Fibroblast of lung (primary cell): ENCODE data around the gene ARHGAP6. TPM values are rescaled to one million over a fixed set of nuclear protein-coding genes. Genes with fewer than 3 reads are reported as not detected.
A peak's percentile ranks its signal among the peaks of the same experiment; 100 is the strongest.

Experiments used
- DNase-seq, 2 donors: peaks; one replicate each; pipeline versions ENCODE4 v3.0.0 to v3.0.0-alpha.2; 2010; ENCODE audit warnings: low read depth in 2 of 2
- H2AFZ ChIP-seq: 2 replicates; pipeline ENCODE4 v1.5.1; 2012; ENCODE audit warnings: low read length, control low read depth, inconsistent platforms
- H3K27ac ChIP-seq: 2 replicates; pipeline ENCODE4 v1.5.1; 2011; ENCODE audit warnings: low read length, control low read depth; ENCODE audit not compliant: insufficient read depth
- H3K27me3 ChIP-seq: 2 replicates; pipeline ENCODE4 v1.5.1; 2011; ENCODE audit warnings: mild to moderate bottlenecking, low read length; ENCODE audit not compliant: control insufficient read depth, insufficient read depth
- H3K36me3 ChIP-seq: 2 replicates; pipeline ENCODE4 v1.5.1; 2011; ENCODE audit warnings: low read length; ENCODE audit not compliant: control insufficient read depth, insufficient read depth
- H3K4me1 ChIP-seq: 2 replicates; pipeline ENCODE4 v1.5.1; 2011; ENCODE audit warnings: low read length; ENCODE audit not compliant: control insufficient read depth, insufficient read depth; ENCODE audit errors: extremely low read depth
- H3K4me2 ChIP-seq: 2 replicates; pipeline ENCODE4 v1.5.1; 2011; ENCODE audit warnings: low read length, control low read depth; ENCODE audit not compliant: insufficient read depth; ENCODE audit errors: extremely low read depth
- H3K4me3 ChIP-seq, 4 experiments: fragments of 200-600 bp in 1 of 4; sonication (generic) in 1 of 4; replicated peaks in 1 of 4; 2 replicates each; pipeline ENCODE4 v1.5.1; 2011 to 2016; ENCODE audit warnings: low read length in 4 of 4, low read depth in 3 of 4, mild to moderate bottlenecking in 3 of 4, control low read depth in 2 of 4, inconsistent platforms in 1 of 4, mixed read lengths in 1 of 4; ENCODE audit not compliant: insufficient read depth in 1 of 4; ENCODE audit errors: control extremely low read depth in 1 of 4
- H3K79me2 ChIP-seq: 2 replicates; pipeline ENCODE4 v1.5.1; 2012; ENCODE audit warnings: mild to moderate bottlenecking, low read length, inconsistent platforms; ENCODE audit not compliant: control insufficient read depth, insufficient read depth
- H3K9ac ChIP-seq: 2 replicates; pipeline ENCODE4 v1.5.1; 2011; ENCODE audit warnings: mild to moderate bottlenecking, low read length, control low read depth; ENCODE audit not compliant: insufficient read depth
- H3K9me3 ChIP-seq: 2 replicates; pipeline ENCODE4 v1.5.1; 2012; ENCODE audit warnings: low read depth, low read length; ENCODE audit not compliant: control insufficient read depth, insufficient read depth
- H4K20me1 ChIP-seq: 2 replicates; pipeline ENCODE4 v1.5.1; 2011; ENCODE audit warnings: low read length; ENCODE audit not compliant: control insufficient read depth, insufficient read depth; ENCODE audit errors: extremely low read depth
- CTCF ChIP-seq, 2 donors: IDR thresholded peaks in 1 of 2; conservative IDR thresholded peaks in 1 of 2; 1 replicate in 1 of 2; 2 replicates in 1 of 2; pipeline ENCODE4 v1.5.1; 2011 to 2012; ENCODE audit warnings: low read length in 2 of 2, control low read depth in 1 of 2, inconsistent platforms in 1 of 2, low read depth in 1 of 2, mild to moderate bottlenecking in 1 of 2
- EZH2 ChIP-seq: IDR thresholded peaks from 2 replicates; pipeline ENCODE4 v1.5.1; 2012; ENCODE audit warnings: low read length, control low read depth, mild to moderate bottlenecking; ENCODE audit errors: missing control alignments
- polyA plus RNA-seq, 2 donors: library from polyadenylated mRNA; depleted of rRNA in 1 of 2; stranded (reverse) in 1 of 2; unstranded in 1 of 2; fragments of >200 nt; gene quantifications; 2 replicates each; pipeline ENCODE4 v1.2.1, GENCODE V29; 2011 to 2012; ENCODE audit warnings: missing spikeins in 1 of 2
- total RNA-seq: library from RNA; depleted of rRNA; stranded (reverse); fragments of >200 nt; gene quantifications from 2 replicates; pipeline ENCODE4 v1.2.1, GENCODE V29; 2014

The ARHGAP6 gene
- total and polyA plus RNA-seq, 2 donors (not counting 1 experiment from before 2014, with no cell fraction given) = 5.9 to 11.7 TPM

GRCh38 chrX:11331788-11332187 is 333.9 kb downstream of the ARHGAP6 start:
- Histone ChIP-seq H3K4me2 (no peak overlapping the region), H4K20me1 (no peaks in the 10 kb centered on the region), H3K4me3 (no peak overlapping the region), H3K79me2 (no peaks in the 10 kb centered on the region), H3K4me1 (no peaks in the 10 kb centered on the region), H3K27ac (no peak overlapping the region), H3K9me3 (no peaks in the 10 kb centered on the region), H2AFZ (no peak overlapping the region), H3K9ac (no peak overlapping the region), H3K27me3 (no peaks in the 10 kb centered on the region), H3K36me3 (no peaks in the 10 kb centered on the region)
- TF ChIP-seq EZH2 (no peak), CTCF (conservative IDR thresholded peaks at IDR 0.05 in 1 of 2, IDR thresholded peaks at IDR 0.05 in 1 of 2; ENCODE audit: low read depth in 1 of 2, low read length in 2 of 2) (no peak)
- no peak for DNase-seq

GRCh38 chrX:11329021-11329420 is 336.7 kb downstream of the ARHGAP6 start:
- Histone ChIP-seq H3K36me3 (no peaks in the 10 kb centered on the region), H2AFZ (no peak overlapping the region), H3K79me2 (no peaks in the 10 kb centered on the region), H3K4me3 (no peak overlapping the region), H3K4me1 (no peaks in the 10 kb centered on the region), H3K4me2 (no peak overlapping the region), H3K27me3 (no peaks in the 10 kb centered on the region), H3K9ac (no peak overlapping the region), H3K9me3 (no peaks in the 10 kb centered on the region), H4K20me1 (no peaks in the 10 kb centered on the region), H3K27ac (no peak overlapping the region)
- TF ChIP-seq CTCF (conservative IDR thresholded peaks at IDR 0.05 in 1 of 2, IDR thresholded peaks at IDR 0.05 in 1 of 2; ENCODE audit: low read depth in 1 of 2, low read length in 2 of 2) (no peak), EZH2 (no peak)
- peak; percentile 32 to 33 for DNase-seq

GRCh38 chrX:11328134-11328533 is 337.6 kb downstream of the ARHGAP6 start:
- no peaks in the 10 kb centered on the region for H3K79me2 ChIP-seq
- no peaks in the 10 kb centered on the region for H3K4me1 ChIP-seq
- H3K36me3 ChIP-seq = no peaks in the 10 kb centered on the region
- no peaks in the 10 kb centered on the region for H3K9me3 ChIP-seq
- H3K4me3 ChIP-seq = no peak overlapping the region
- TF ChIP-seq EZH2 (no peak), CTCF (conservative IDR thresholded peaks at IDR 0.05 in 1 of 2, IDR thresholded peaks at IDR 0.05 in 1 of 2; ENCODE audit: low read depth in 1 of 2, low read length in 2 of 2) (no peak)
- no peak for DNase-seq
- no peak overlapping the region for H3K4me2 ChIP-seq
- no peak overlapping the region for H3K27ac ChIP-seq
- H4K20me1 ChIP-seq = no peaks in the 10 kb centered on the region
- H2AFZ ChIP-seq = no peak overlapping the region
- H3K27me3 ChIP-seq = no peaks in the 10 kb centered on the region
- no peak overlapping the region for H3K9ac ChIP-seq
